HPDE6-E6E7 (cell line): Measurements from ENCODE around the gene FAM171A1.
"Not testable (repeated sequence)": the region's sequence is repeated elsewhere in the genome, so short reads cannot be mapped to it uniquely, and the experiment has no call there.

Experiments
- DNase-seq: peaks from one replicate; pipeline ENCODE4 v3.0.0; 2011; ENCODE audit warnings: missing footprints; ENCODE audit errors: extremely low spot score

The FAM171A1 gene

GRCh38 chr10:15209827-15210509 lies 161.1 kb downstream of the FAM171A1 start:
- peak; percentile 5 for DNase-seq

- no peak for DNase-seq
Measured at GRCh38 chr10:15208221-15208620, 162.9 kb downstream of the FAM171A1 start.

GRCh38 chr10:15207410-15207809 lies 163.7 kb downstream of the FAM171A1 start:
- DNase-seq, result not testable (repeated sequence)

- no peak for DNase-seq
Measured at GRCh38 chr10:15202639-15203038, 168.4 kb downstream of the FAM171A1 start.

- DNase-seq, result not testable (repeated sequence)
Measured at GRCh38 chr10:15202301-15202621, 168.8 kb downstream of the FAM171A1 start.

- peak; percentile 2 for DNase-seq
Measured at GRCh38 chr10:15201589-15202300, 169.3 kb downstream of the FAM171A1 start.

GRCh38 chr10:15200626-15201025 lies 170.5 kb downstream of the FAM171A1 start:
- DNase-seq, result peak; percentile 26

- DNase-seq, result no peak
Measured at GRCh38 chr10:15197911-15198310, 173.2 kb downstream of the FAM171A1 start.

GRCh38 chr10:15197276-15197675 lies 173.8 kb downstream of the FAM171A1 start:
- DNase-seq, result no peak

- no peak for DNase-seq
Measured at GRCh38 chr10:15196021-15196834, 174.9 kb downstream of the FAM171A1 start.

- DNase-seq, result no peak
Measured at GRCh38 chr10:15189133-15189885, 181.8 kb downstream of the FAM171A1 start.

- no peak for DNase-seq
Measured at GRCh38 chr10:15188603-15189002, 182.5 kb downstream of the FAM171A1 start.

GRCh38 chr10:15183689-15184481 lies 187.2 kb downstream of the FAM171A1 start:
- DNase-seq, result no peak

GRCh38 chr10:15182540-15183207 lies 188.4 kb downstream of the FAM171A1 start:
- DNase-seq, result no peak

- no peak for DNase-seq
Measured at GRCh38 chr10:15181576-15182156, 189.4 kb downstream of the FAM171A1 start.

GRCh38 chr10:15180736-15181135 lies 190.4 kb downstream of the FAM171A1 start:
- no peak for DNase-seq

- no peak for DNase-seq
Measured at GRCh38 chr10:15176269-15176668, 194.8 kb downstream of the FAM171A1 start.

GRCh38 chr10:15175587-15175986 lies 195.5 kb downstream of the FAM171A1 start:
- no peak for DNase-seq

- peak; percentile 12 for DNase-seq
Measured at GRCh38 chr10:15172306-15172840, 198.7 kb downstream of the FAM171A1 start.
